Muscle layer of duodenum (tissue), 2 donors: ENCODE measurements around the gene EXOC4.
"Not testable (repeated sequence)": the region's sequence is repeated elsewhere in the genome, so short reads cannot be mapped to it uniquely, and the experiment has no call there.

ENCODE experiments used
- H3K27ac ChIP-seq: one replicate; pipeline ENCODE4 v1.7.0; 2013; ENCODE audit warnings: mild to moderate bottlenecking, low read length
- H3K27me3 ChIP-seq: one replicate; pipeline ENCODE4 v1.7.0; 2013; ENCODE audit warnings: low read depth, mild to moderate bottlenecking, control low read depth, low read length
- H3K36me3 ChIP-seq, 2 donors: one replicate each; pipeline ENCODE4 v1.7.0; 2013; ENCODE audit warnings: low read length in 2 of 2, control low read depth in 1 of 2, mild to moderate bottlenecking in 1 of 2; ENCODE audit not compliant: insufficient read depth in 2 of 2, control insufficient read depth in 1 of 2
- H3K4me1 ChIP-seq, 2 donors: one replicate each; pipeline ENCODE4 v1.7.0; 2013; ENCODE audit warnings: low read length in 2 of 2, mild to moderate bottlenecking in 2 of 2, control low read depth in 1 of 2, moderate library complexity in 1 of 2; ENCODE audit not compliant: insufficient read depth in 2 of 2, control insufficient read depth in 1 of 2
- H3K4me3 ChIP-seq, 2 donors: one replicate each; pipeline ENCODE4 v1.7.0; 2013; ENCODE audit warnings: low read length in 2 of 2, low read depth in 1 of 2, mild to moderate bottlenecking in 1 of 2
- H3K9me3 ChIP-seq, 2 donors: one replicate each; pipeline ENCODE4 v1.7.0; 2013; ENCODE audit warnings: low read length in 2 of 2, control low read depth in 1 of 2, mild to moderate bottlenecking in 1 of 2; ENCODE audit not compliant: control insufficient read depth in 1 of 2
- donor health status: healthy.

EXOC4 gene

GRCh38 chr7:133976140-133976539 lies 723.3 kb downstream of the EXOC4 start:
- Histone ChIP-seq H3K4me3 (no peak overlapping the region), H3K4me1 (no peaks in the 10 kb centered on the region), H3K36me3 (no peaks in the 10 kb centered on the region), H3K9me3 (no peaks in the 10 kb centered on the region), H3K27me3 (no peaks in the 10 kb centered on the region), H3K27ac (no peak overlapping the region)

GRCh38 chr7:133977409-133978274 lies 724.8 kb downstream of the EXOC4 start:
- Histone ChIP-seq H3K9me3 (no peaks in the 10 kb centered on the region), H3K4me1 (no peaks in the 10 kb centered on the region), H3K27ac (no peak overlapping the region), H3K4me3 (no peak overlapping the region), H3K36me3 (no peaks in the 10 kb centered on the region), H3K27me3 (no peaks in the 10 kb centered on the region)

GRCh38 chr7:133978502-133979295 lies 725.8 kb downstream of the EXOC4 start:
- Histone ChIP-seq H3K9me3 (no peaks in the 10 kb centered on the region), H3K27ac (no peak overlapping the region), H3K4me1 (no peaks in the 10 kb centered on the region), H3K36me3 (no peaks in the 10 kb centered on the region), H3K27me3 (no peaks in the 10 kb centered on the region), H3K4me3 (no peak overlapping the region)

- no peaks in the 10 kb centered on the region for H3K36me3 ChIP-seq
- no peaks in the 10 kb centered on the region for H3K27me3 ChIP-seq
- no peak overlapping the region for H3K4me3 ChIP-seq
Measured at GRCh38 chr7:133980804-133981203, 727.9 kb downstream of the EXOC4 start.

GRCh38 chr7:133983685-133984419 lies 731.0 kb downstream of the EXOC4 start:
- no peak overlapping the region for H3K27ac ChIP-seq
- H3K4me3 ChIP-seq, result no peak overlapping the region

More at GRCh38 chr7:133980804-133981203, 727.9 kb downstream of the EXOC4 start:
- no peaks in the 10 kb centered on the region for H3K9me3 ChIP-seq
- H3K27ac ChIP-seq, result no peak overlapping the region
- no peaks in the 10 kb centered on the region for H3K4me1 ChIP-seq

GRCh38 chr7:133985300-133985699 lies 732.4 kb downstream of the EXOC4 start:
- H3K27me3 ChIP-seq, result no peaks in the 10 kb centered on the region
- H3K27ac ChIP-seq, result no peak overlapping the region
- H3K4me1 ChIP-seq, result no peaks in the 10 kb centered on the region
- no peaks in the 10 kb centered on the region for H3K36me3 ChIP-seq
- no peaks in the 10 kb centered on the region for H3K9me3 ChIP-seq
- no peak overlapping the region for H3K4me3 ChIP-seq

More at GRCh38 chr7:133983685-133984419, 731.0 kb downstream of the EXOC4 start:
- Histone ChIP-seq H3K9me3 (no peaks in the 10 kb centered on the region), H3K36me3 (no peaks in the 10 kb centered on the region), H3K27me3 (no peaks in the 10 kb centered on the region), H3K4me1 (no peaks in the 10 kb centered on the region)

GRCh38 chr7:133987582-133987981 lies 734.7 kb downstream of the EXOC4 start:
- Histone ChIP-seq H3K36me3 (no peaks in the 10 kb centered on the region), H3K27ac (no peak overlapping the region), H3K4me1 (no peaks in the 10 kb centered on the region)

GRCh38 chr7:133993547-133993946 lies 740.7 kb downstream of the EXOC4 start:
- Histone ChIP-seq H3K4me3 (no peak overlapping the region), H3K27me3 (no peaks in the 10 kb centered on the region), H3K4me1 (no peaks in the 10 kb centered on the region), H3K27ac (no peak overlapping the region), H3K9me3 (peaks cover 0 to 3% of the 10 kb centered on the region in 2 donors), H3K36me3 (peaks cover 2 to 6% of the 10 kb centered on the region in 2 donors)

More at GRCh38 chr7:133987582-133987981, 734.7 kb downstream of the EXOC4 start:
- Histone ChIP-seq H3K9me3 (no peaks in the 10 kb centered on the region), H3K4me3 (no peak overlapping the region), H3K27me3 (no peaks in the 10 kb centered on the region)

- not testable (repeated sequence) for H3K27me3 ChIP-seq, H3K9me3 ChIP-seq, H3K4me1 ChIP-seq, H3K4me3 ChIP-seq, H3K27ac ChIP-seq, H3K36me3 ChIP-seq
Measured at GRCh38 chr7:133994100-133994499, 741.2 kb downstream of the EXOC4 start.

- Histone ChIP-seq H3K4me3 (no peak overlapping the region), H3K9me3 (peaks cover 0 to 3% of the 10 kb centered on the region in 2 donors), H3K27ac (no peak overlapping the region), H3K36me3 (peaks cover 7% of the 10 kb centered on the region in 2 donors), H3K27me3 (no peaks in the 10 kb centered on the region), H3K4me1 (no peaks in the 10 kb centered on the region)
Measured at GRCh38 chr7:133997463-133997862, 744.6 kb downstream of the EXOC4 start.

- Histone ChIP-seq H3K27me3 (no peaks in the 10 kb centered on the region), H3K4me3 (no peak overlapping the region), H3K36me3 (peaks cover 7% of the 10 kb centered on the region in 2 donors), H3K9me3 (no peaks in the 10 kb centered on the region), H3K27ac (no peak overlapping the region), H3K4me1 (no peaks in the 10 kb centered on the region)
Measured at GRCh38 chr7:133999178-133999577, 746.3 kb downstream of the EXOC4 start.
